Endothelial cell of umbilical vein (primary cell): Measurements from ENCODE around the gene ERN2. TPM values are rescaled to one million over a fixed set of nuclear protein-coding genes. Genes with fewer than 3 reads are reported as not detected.

ENCODE experiments used
- BruUV-seq: library from RNA; stranded (reverse); fragments of 400-500 nt; replicated peaks from 2 replicates; lab custom pipeline; 2021; lab: Mats Ljungman, UMichigan
- CTCF ChIA-PET: fragments of 300-600, 350-600 bp; sonication (Branson Sonifier 250); formaldehyde crosslinking; loops from one replicate; lab custom pipeline; 2021; ENCODE audit warnings: antibody characterized with exemption, inconsistent platforms; lab: Charles Lee
- POLR2A ChIA-PET: fragments of 300-600, 350-600 bp; sonication (Branson Sonifier 250); formaldehyde crosslinking; loops from one replicate; lab custom pipeline; 2021; ENCODE audit warnings: antibody characterized with exemption, inconsistent platforms; lab: Charles Lee
- DNase-seq: peaks from one replicate; pipeline ENCODE4 v3.0.0-alpha.2; 2011; ENCODE audit warnings: low read depth, low spot score
- FAIRE-seq: peaks from 2 replicates; lab custom pipeline; 2011; peaks lifted over from hg19 to GRCh38; lab: Jason Lieb, UNC
- H2AFZ ChIP-seq: 2 replicates; pipeline ENCODE4 v1.6.0; 2012; ENCODE audit warnings: low read depth, low read length, control low read depth, inconsistent platforms
- H3K27ac ChIP-seq: 2 replicates; pipeline ENCODE4 v1.5.1; 2011; ENCODE audit warnings: low read depth, mild to moderate bottlenecking, control low read depth, low read length, moderate library complexity; ENCODE audit not compliant: insufficient read depth
- H3K27me3 ChIP-seq, 2 experiments: 2 replicates each; pipeline versions ENCODE4 v1.6.0 to v1.6.1; 2011; ENCODE audit warnings: low read length in 2 of 2, mixed read lengths in 1 of 2; ENCODE audit not compliant: control insufficient read depth in 2 of 2, insufficient read depth in 2 of 2
- H3K36me3 ChIP-seq, 2 experiments: 2 replicates in 1 of 2; 3 replicates in 1 of 2; pipeline ENCODE4 v1.5.1; 2011; ENCODE audit warnings: low read length in 2 of 2, mild to moderate bottlenecking in 1 of 2, moderate library complexity in 1 of 2; ENCODE audit not compliant: control insufficient read depth in 2 of 2, insufficient read depth in 2 of 2; ENCODE audit errors: extremely low read depth in 1 of 2
- H3K4me1 ChIP-seq: 3 replicates; pipeline ENCODE4 v1.5.1; 2011; ENCODE audit warnings: mild to moderate bottlenecking, low read length; ENCODE audit not compliant: control insufficient read depth, insufficient read depth; ENCODE audit errors: extremely low read depth
- H3K4me2 ChIP-seq: 2 replicates; pipeline ENCODE4 v1.6.1; 2011; ENCODE audit warnings: low read length, control low read depth, mixed read lengths; ENCODE audit not compliant: insufficient read depth
- H3K4me3 ChIP-seq, 3 experiments: fragments of 200-600 bp in 1 of 3; sonication (generic), shearing (Covaris generic) in 1 of 3; replicated peaks in 1 of 3; 2 replicates each; pipeline ENCODE4 v1.5.1; 2011 to 2016; ENCODE audit warnings: control low read depth in 3 of 3, low read length in 3 of 3, mild to moderate bottlenecking in 2 of 3, inconsistent platforms in 1 of 3, low read depth in 1 of 3, moderate library complexity in 1 of 3; ENCODE audit not compliant: insufficient read depth in 1 of 3
- H3K79me2 ChIP-seq: 2 replicates; pipeline ENCODE4 v1.6.0; 2012; ENCODE audit warnings: low read length, inconsistent platforms; ENCODE audit not compliant: control insufficient read depth, insufficient read depth
- H3K9ac ChIP-seq: replicated peaks from 2 replicates; pipeline ENCODE3; 2011; ENCODE audit warnings: low read length, control low read depth; ENCODE audit not compliant: insufficient read depth; ENCODE audit errors: extremely low read depth
- H3K9me1 ChIP-seq: replicated peaks from 3 replicates; pipeline ENCODE4 v1.6.0; 2011; ENCODE audit warnings: mild to moderate bottlenecking, low read length; ENCODE audit not compliant: control insufficient read depth, insufficient read depth; ENCODE audit errors: extremely low read depth
- H3K9me3 ChIP-seq: replicated peaks from 2 replicates; pipeline ENCODE4 v1.5.1; 2012; ENCODE audit warnings: low read length, inconsistent platforms; ENCODE audit not compliant: control insufficient read depth, insufficient read depth
- H4K20me1 ChIP-seq: replicated peaks from 2 replicates; pipeline ENCODE3; 2011; ENCODE audit warnings: mild to moderate bottlenecking, low read length; ENCODE audit not compliant: control insufficient read depth, insufficient read depth; ENCODE audit errors: extremely low read depth
- CTCF ChIP-seq, 2 donors: IDR thresholded peaks; 1 replicate in 1 of 2; 2 replicates in 1 of 2; pipeline ENCODE4 v1.5.1; 2011; ENCODE audit warnings: low read length in 2 of 2, mild to moderate bottlenecking in 2 of 2, moderate library complexity in 2 of 2, control low read depth in 1 of 2, inconsistent platforms in 1 of 2, low read depth in 1 of 2; ENCODE audit not compliant: insufficient read depth in 1 of 2; ENCODE audit errors: extremely low read depth in 1 of 2
- EZH2 ChIP-seq: IDR thresholded peaks from 2 replicates; pipeline ENCODE4 v1.6.1; 2012; ENCODE audit warnings: borderline replicate concordance, low read depth, mild to moderate bottlenecking, moderate library complexity, low read length, inconsistent platforms; ENCODE audit not compliant: severe bottlenecking
- FOS ChIP-seq: IDR thresholded peaks from 2 replicates; pipeline ENCODE4 v1.6.1; 2011; ENCODE audit warnings: mild to moderate bottlenecking, low read length, moderate library complexity, borderline replicate concordance; ENCODE audit not compliant: insufficient read depth
- GATA2 ChIP-seq: IDR thresholded peaks from 2 replicates; pipeline ENCODE4 v1.7.0; 2011; ENCODE audit warnings: low read depth, mild to moderate bottlenecking, moderate library complexity, mixed read lengths, low read length; ENCODE audit not compliant: insufficient read length, insufficient read depth
- JUN ChIP-seq: IDR thresholded peaks from 2 replicates; pipeline ENCODE4 v1.6.1; 2011; ENCODE audit warnings: borderline replicate concordance, low read depth; ENCODE audit not compliant: insufficient read length, insufficient read depth
- MAX ChIP-seq: IDR thresholded peaks from 2 replicates; pipeline ENCODE4 v1.6.1; 2011; ENCODE audit not compliant: insufficient read depth, insufficient read length
- MYC ChIP-seq: IDR thresholded peaks from one replicate; pipeline ENCODE4 v1.6.1; 2011; ENCODE audit warnings: mild to moderate bottlenecking, low read depth, low read length
- POLR2A ChIP-seq: IDR thresholded peaks from 2 replicates; pipeline ENCODE4 v1.6.1; 2012; ENCODE audit warnings: low read depth, mild to moderate bottlenecking, control low read depth, low read length
- POLR2AphosphoS5 ChIP-seq: IDR thresholded peaks from 2 replicates; pipeline ENCODE4 v1.6.1; 2012; ENCODE audit warnings: low read depth, mild to moderate bottlenecking, control low read depth, low read length, moderate library complexity; ENCODE audit not compliant: insufficient read depth
- dilution Hi-C: fragments of 300-500 bp; cut with MboI; formaldehyde crosslinking; loops from one replicate; pipeline ENCODE4 v1.15.0; 2019; ENCODE audit warnings: low sequenced_read_pairs; ENCODE audit not compliant: extremely low pct_ligation_motif_present
- intact Hi-C: fragments of 100-400 bp; cut with micrococcal nuclease; formaldehyde crosslinking; loops from one replicate; pipeline ENCODE4 v1.10.0; 2022
- polyA plus RNA-seq, 4 experiments: library from polyadenylated mRNA; depleted of rRNA in 3 of 4; stranded (reverse) in 3 of 4; unstranded in 1 of 4; fragments of >200 nt; gene quantifications; 2 replicates each; pipeline versions ENCODE4 v1.2.1 to v1.2.3, GENCODE V29; 2011 to 2012; ENCODE audit warnings: missing spikeins in 1 of 4
- total RNA-seq: library from RNA; stranded (reverse); gene quantifications from 2 replicates; pipeline ENCODE4 v1.2.3, GENCODE V29; 2021

Gene ERN2
- total and polyA plus RNA-seq, 2 donors (not counting 3 experiments of a cell fraction or from before 2014, with no cell fraction given), result 0.15 TPM; not detected in 1

- Histone ChIP-seq H3K4me2 (no peak overlapping the region), H3K9me1 (no peaks in the 10 kb centered on the region), H3K36me3 (peaks cover 2 to 4% of the 10 kb centered on the region in 2 experiments), H3K27me3 (no peaks in the 10 kb centered on the region), H3K9me3 (no peaks in the 10 kb centered on the region), H3K79me2 (peaks cover 59% of the 10 kb centered on the region), H3K9ac (no peak overlapping the region), H2AFZ (no peak overlapping the region), H3K27ac (no peak overlapping the region), H3K4me3 (no peak overlapping the region), H4K20me1 (no peaks in the 10 kb centered on the region), H3K4me1 (no peaks in the 10 kb centered on the region)
- DNase-seq (no peak), FAIRE-seq (no peak)
- intact Hi-C loops, result no loop called here
- ChIA-PET POLR2A (no interaction called here), CTCF (no interaction called here)
- TF ChIP-seq JUN (no peak), POLR2A (no peak), MAX (no peak), POLR2AphosphoS5 (no peak), MYC (no peak), EZH2 (no peak), FOS (no peak), CTCF (IDR thresholded peaks at IDR 0.05; ENCODE audit: extremely low read depth in 1 of 2, insufficient read depth in 1 of 2, low read depth in 1 of 2, low read length in 2 of 2) (no peak), GATA2 (no peak)
- no TSS peak for BruUV-seq
- dilution Hi-C loops, result no loop called here
Measured at GRCh38 chr16:23651943-23652468, 61.0 kb downstream of the ERN2 start.
